Skeletal muscle tissue (tissue), 4 donors: ENCODE results near the gene DYNC1H1. TPM values are rescaled to one million over a fixed set of nuclear protein-coding genes. Genes with fewer than 3 reads are reported as not detected.

Experiments used
- H3K27ac ChIP-seq: one replicate; pipeline ENCODE4 v1.7.0; 2013; ENCODE audit warnings: mild to moderate bottlenecking, low read depth, low read length, inconsistent platforms
- H3K27me3 ChIP-seq, 3 donors: one replicate each; pipeline ENCODE4 v1.7.0; 2013; ENCODE audit warnings: low read length in 3 of 3; ENCODE audit not compliant: control insufficient read depth in 3 of 3, insufficient read depth in 3 of 3
- H3K36me3 ChIP-seq, 3 donors: one replicate each; pipeline ENCODE4 v1.7.0; 2013; ENCODE audit warnings: low read length in 3 of 3; ENCODE audit not compliant: control insufficient read depth in 3 of 3, insufficient read depth in 3 of 3
- H3K4me1 ChIP-seq, 3 donors: one replicate each; pipeline ENCODE4 v1.7.0; 2013; ENCODE audit warnings: low read length in 3 of 3, mild to moderate bottlenecking in 3 of 3; ENCODE audit not compliant: control insufficient read depth in 3 of 3, insufficient read depth in 3 of 3
- H3K4me3 ChIP-seq, 3 donors: one replicate each; pipeline ENCODE4 v1.7.0; 2013; ENCODE audit warnings: low read length in 3 of 3
- H3K9ac ChIP-seq, 3 donors: one replicate each; pipeline ENCODE4 v1.7.0; 2013; ENCODE audit warnings: low read length in 3 of 3, mild to moderate bottlenecking in 3 of 3, moderate library complexity in 2 of 3, low read depth in 1 of 3
- H3K9me3 ChIP-seq, 3 donors: one replicate each; pipeline ENCODE4 v1.7.0; 2013; ENCODE audit warnings: low read length in 3 of 3; ENCODE audit not compliant: control insufficient read depth in 3 of 3
- total RNA-seq: library from RNA; depleted of rRNA; stranded (reverse); fragments of >200 nt; gene quantifications from one replicate; pipeline ENCODE4 v1.2.3, GENCODE V29; 2014
- donor health status: Osteomylitis.

Gene DYNC1H1
- 211 TPM for total RNA-seq

DNA sequence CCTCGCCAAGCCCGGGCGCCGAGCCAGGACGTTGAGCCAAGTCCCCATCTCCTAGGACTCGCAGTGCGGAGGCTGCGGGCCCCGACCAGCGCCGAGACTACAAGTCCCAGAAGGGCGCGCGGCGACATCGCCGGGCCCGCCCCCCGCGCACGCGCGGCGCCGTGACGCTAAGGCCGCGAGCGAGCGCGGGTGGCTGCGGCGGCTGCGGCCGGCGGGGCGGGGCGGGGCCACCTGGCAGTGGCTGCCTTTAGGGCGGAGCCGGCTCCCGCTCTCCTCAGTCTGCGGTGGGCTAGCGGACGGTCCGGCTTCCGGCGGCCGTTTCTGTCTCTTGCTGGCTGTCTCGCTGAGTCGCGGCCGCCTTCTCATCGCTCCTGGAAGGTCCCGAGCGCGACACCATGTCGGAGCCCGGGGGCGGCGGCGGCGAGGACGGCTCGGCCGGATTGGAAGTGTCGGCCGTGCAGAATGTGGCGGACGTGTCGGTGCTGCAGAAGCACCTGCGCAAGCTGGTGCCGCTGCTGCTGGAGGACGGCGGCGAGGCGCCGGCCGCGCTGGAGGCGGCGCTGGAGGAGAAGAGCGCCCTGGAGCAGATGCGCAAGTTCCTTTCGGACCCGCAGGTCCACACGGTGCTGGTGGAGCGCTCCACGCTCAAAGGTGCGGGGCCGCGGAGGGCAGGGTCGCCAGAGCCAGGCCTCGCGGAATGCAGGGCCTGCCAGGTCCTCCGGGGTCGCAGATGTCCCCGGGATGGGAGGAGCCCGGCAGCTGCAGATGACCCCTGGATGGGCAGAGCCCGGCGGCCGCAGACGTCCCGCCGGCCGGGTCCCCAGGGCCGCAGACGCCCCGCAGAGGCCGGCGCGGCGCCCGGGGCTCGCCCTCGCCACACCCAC lies at the start of gene DYNC1H1:
Gene DYNC1H1 (plus strand): TSS at position 277 of the 884 bp plus-strand sequence. CDS start 119 bp downstream, at position 396.
- Histone ChIP-seq H3K27ac (peak within 1 kb of the TSS; percentile 92), H3K4me1 (peaks cover 27 to 39% (median 34%) of the 10 kb centered on the region in 3 donors), H3K27me3 (no peaks in the 10 kb centered on the region), H3K9ac (peak within 1 kb of the TSS; percentile 92 to 98 (median 94)), H3K4me3 (peak within 1 kb of the TSS; percentile 92 to 97 (median 97)), H3K36me3 (peaks cover 0 to 4% (median 3%) of the 10 kb centered on the region in 3 donors), H3K9me3 (no peaks in the 10 kb centered on the region)

DNA sequence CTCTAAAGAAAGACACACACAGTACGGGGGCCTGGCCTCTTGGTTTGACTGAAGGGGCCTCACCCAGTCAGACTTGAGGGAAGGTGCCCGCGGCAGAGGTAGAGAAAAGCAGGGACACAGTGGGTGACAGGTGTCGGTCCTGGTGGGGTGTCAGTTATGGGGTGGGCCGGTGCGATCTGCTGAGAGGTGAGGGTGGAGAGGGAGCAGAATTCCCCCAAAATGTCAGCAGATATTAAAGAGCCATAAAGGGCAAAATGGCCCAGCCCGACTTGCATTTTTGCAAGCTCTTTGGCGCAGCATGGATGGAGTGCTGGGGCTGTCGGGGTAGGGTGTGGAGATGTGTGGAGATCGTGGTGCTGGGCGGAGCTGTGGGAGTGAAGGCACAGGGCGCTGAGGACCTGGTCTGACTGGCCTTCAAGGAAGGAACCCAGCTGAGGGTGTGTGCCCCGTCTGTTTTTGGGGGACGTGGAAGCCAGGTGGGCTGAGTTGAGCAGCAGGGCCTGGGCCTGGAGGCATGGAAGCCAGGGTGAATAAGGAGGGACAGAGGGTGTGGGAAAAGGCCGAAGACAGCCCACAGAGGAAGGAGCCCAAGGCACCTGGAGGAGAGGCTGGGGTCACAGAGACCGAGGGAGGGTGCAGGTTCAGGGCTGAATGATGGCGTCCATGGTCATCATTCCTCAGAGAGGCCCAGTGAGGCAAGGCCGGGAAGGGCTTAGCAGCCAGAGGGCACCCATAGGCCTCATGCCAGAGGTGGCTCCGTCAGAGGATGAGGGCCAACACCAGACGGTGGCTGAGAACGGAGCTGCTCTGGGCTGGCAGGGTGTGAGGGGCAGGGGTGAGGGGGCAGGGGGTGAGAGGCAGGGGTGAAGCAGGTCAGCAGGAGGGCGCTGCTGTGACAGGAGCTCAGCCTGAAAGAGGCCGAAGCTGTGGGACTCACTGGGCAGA lies 48.2 kb upstream of the DYNC1H1 start:
- Histone ChIP-seq H3K27me3 (no peaks in the 10 kb centered on the region), H3K27ac (no peak overlapping the region), H3K4me3 (no peak overlapping the region), H3K4me1 (no peaks in the 10 kb centered on the region), H3K36me3 (peaks cover 17 to 33% (median 32%) of the 10 kb centered on the region in 3 donors), H3K9me3 (no peaks in the 10 kb centered on the region), H3K9ac (no peak overlapping the region)

DNA sequence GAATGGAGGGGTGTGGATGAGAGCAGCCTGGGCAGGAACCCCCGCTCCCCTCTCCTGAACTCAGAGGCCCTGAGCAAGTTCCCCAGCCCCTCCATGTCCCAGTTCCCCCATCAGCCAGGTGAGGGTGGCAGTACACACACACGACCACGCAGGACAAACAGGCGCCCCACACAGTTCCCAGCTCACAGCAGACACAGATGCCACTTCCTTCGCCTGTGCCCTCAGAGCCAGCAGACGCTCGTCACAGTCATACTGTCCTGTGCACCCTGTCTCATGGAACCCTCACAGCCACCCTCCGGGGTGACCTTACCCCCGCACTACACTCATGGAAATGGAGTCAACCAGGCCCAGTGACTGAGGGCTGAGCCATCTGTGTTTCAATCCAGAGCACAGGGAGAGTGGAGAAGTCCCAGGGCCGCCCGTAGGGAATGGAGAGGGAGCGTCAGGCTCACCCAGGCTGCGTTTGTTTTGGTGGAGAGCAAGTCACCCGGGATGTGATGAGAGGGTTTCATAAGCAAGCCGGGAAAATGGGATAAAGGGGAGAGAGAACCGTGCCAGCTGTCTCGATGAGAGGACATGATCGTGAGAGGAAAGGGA lies 47.5 kb upstream of the DYNC1H1 start:
- no peaks in the 10 kb centered on the region for H3K9me3 ChIP-seq
- H3K27me3 ChIP-seq = no peaks in the 10 kb centered on the region
- no peaks in the 10 kb centered on the region for H3K4me1 ChIP-seq
- no peak overlapping the region for H3K9ac ChIP-seq
- no peak overlapping the region for H3K4me3 ChIP-seq
- H3K27ac ChIP-seq = no peak overlapping the region
- H3K36me3 ChIP-seq = peaks cover 17 to 33% (median 30%) of the 10 kb centered on the region in 3 donors

DNA sequence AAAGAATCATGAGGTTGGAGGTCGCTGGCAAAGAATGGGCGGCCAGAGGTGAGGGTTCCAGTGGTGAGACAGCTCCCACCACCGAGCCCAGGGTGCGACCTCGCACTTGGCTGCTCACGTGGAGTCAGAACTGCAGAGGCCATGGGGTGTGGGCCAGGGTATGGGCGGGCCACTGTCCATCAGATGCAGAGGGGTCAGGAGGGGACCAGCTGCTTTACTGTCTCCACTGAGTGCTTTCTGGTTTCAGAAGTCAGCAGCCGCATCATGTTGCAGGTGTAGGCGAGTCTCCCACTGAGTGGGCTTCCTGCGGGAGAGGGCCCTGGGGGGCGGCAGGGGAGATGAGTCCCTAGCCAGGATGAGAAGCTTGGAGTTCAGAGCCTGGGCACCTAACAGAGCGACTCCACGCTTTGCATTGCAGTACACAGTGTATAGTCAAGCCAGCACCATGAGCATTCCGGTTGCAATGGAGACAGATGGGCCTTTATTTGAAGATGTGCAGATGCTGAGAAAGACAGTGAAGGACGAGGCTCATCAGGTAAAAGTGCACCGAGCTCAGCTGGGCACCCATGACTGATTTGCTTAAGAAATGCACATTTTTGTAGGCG lies 46.9 kb upstream of the DYNC1H1 start:
- no peaks in the 10 kb centered on the region for H3K9me3 ChIP-seq
- H3K27ac ChIP-seq = no peak overlapping the region
- H3K4me1 ChIP-seq = no peaks in the 10 kb centered on the region
- no peak overlapping the region for H3K9ac ChIP-seq
- H3K27me3 ChIP-seq = no peaks in the 10 kb centered on the region
- no peak overlapping the region for H3K4me3 ChIP-seq
- peaks cover 16 to 33% (median 29%) of the 10 kb centered on the region in 3 donors for H3K36me3 ChIP-seq

GRCh38 chr14:101918065-101918989 lies 46.0 kb upstream of the DYNC1H1 start:
- no peaks in the 10 kb centered on the region for H3K27me3 ChIP-seq
- H3K9me3 ChIP-seq = no peaks in the 10 kb centered on the region
- H3K4me3 ChIP-seq = no peak overlapping the region
- peaks cover 13 to 34% (median 27%) of the 10 kb centered on the region in 3 donors for H3K36me3 ChIP-seq
- H3K27ac ChIP-seq = no peak overlapping the region
- no peaks in the 10 kb centered on the region for H3K4me1 ChIP-seq
- no peak overlapping the region for H3K9ac ChIP-seq

- no peak overlapping the region for H3K27ac ChIP-seq
- H3K36me3 ChIP-seq = peaks cover 4 to 16% (median 14%) of the 10 kb centered on the region in 3 donors
- H3K9me3 ChIP-seq = no peaks in the 10 kb centered on the region
- H3K27me3 ChIP-seq = no peaks in the 10 kb centered on the region
- no peak overlapping the region for H3K9ac ChIP-seq
- H3K4me1 ChIP-seq = no peaks in the 10 kb centered on the region
- H3K4me3 ChIP-seq = no peak overlapping the region
These were observed 44.1 kb upstream of the DYNC1H1 start for GRCh38 chr14:101920271-101920670.

GRCh38 chr14:101922866-101923265 lies 41.5 kb upstream of the DYNC1H1 start:
- Histone ChIP-seq H3K36me3 (peaks cover 2 to 11% (median 5%) of the 10 kb centered on the region in 3 donors), H3K9me3 (no peaks in the 10 kb centered on the region), H3K27ac (no peak overlapping the region), H3K9ac (no peak overlapping the region), H3K27me3 (no peaks in the 10 kb centered on the region), H3K4me3 (no peak overlapping the region), H3K4me1 (peaks cover 4 to 10% (median 9%) of the 10 kb centered on the region in 3 donors)

DNA sequence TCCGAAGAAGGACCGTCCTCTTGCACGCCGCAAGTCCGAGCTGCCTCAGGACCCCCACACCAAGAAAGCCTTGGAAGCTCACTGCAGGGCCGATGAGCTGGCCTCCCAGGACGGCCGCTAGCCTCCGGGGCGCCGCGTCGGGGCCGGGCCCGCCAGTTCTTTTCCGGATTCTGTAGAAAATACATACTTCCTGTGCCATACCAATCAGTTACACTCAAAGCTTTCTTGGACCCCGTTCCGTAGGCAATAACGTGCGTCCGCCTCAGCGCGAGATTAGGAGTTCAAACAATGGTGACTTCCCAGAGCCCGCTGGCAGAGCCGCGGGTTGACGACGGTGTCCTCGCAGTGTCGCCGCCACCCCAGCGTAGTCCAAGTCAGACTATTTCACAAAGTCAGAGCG lies 39.2 kb upstream of the DYNC1H1 start:
- Histone ChIP-seq H3K36me3 (peaks cover 3 to 9% (median 7%) of the 10 kb centered on the region in 3 donors), H3K4me1 (peaks cover 15 to 23% (median 19%) of the 10 kb centered on the region in 3 donors), H3K27ac (no peak overlapping the region), H3K27me3 (no peaks in the 10 kb centered on the region), H3K4me3 (no peak overlapping the region), H3K9me3 (no peaks in the 10 kb centered on the region), H3K9ac (no peak overlapping the region)
